Immature natural killer cell (primary cell): Measurements from ENCODE around the gene RBPMS2. TPM values are rescaled to one million over a fixed set of nuclear protein-coding genes. Genes with fewer than 3 reads are reported as not detected.
"Not testable (repeated sequence)": the region's sequence is repeated elsewhere in the genome, so short reads cannot be mapped to it uniquely, and the experiment has no call there.

Source experiments
- DNase-seq, 3 donors: peaks; one replicate each; pipeline ENCODE4 v3.0.0; 2022; ENCODE audit warnings: mixed read lengths in 1 of 3
- H3K27ac Mint-ChIP-seq, 6 donors: one replicate each; pipeline ENCODE4 v1.8.0; 2020; ENCODE audit warnings: mixed read lengths in 6 of 6, mild to moderate bottlenecking in 5 of 6, inconsistent platforms in 4 of 6, moderate library complexity in 3 of 6
- H3K27me3 Mint-ChIP-seq, 3 donors: one replicate each; pipeline ENCODE4 v1.8.0; 2020 to 2021; ENCODE audit warnings: low read depth in 3 of 3, mild to moderate bottlenecking in 3 of 3, mixed read lengths in 3 of 3, moderate library complexity in 3 of 3, inconsistent platforms in 1 of 3
- H3K36me3 Mint-ChIP-seq, 3 donors: one replicate each; pipeline ENCODE4 v1.8.0; 2020; ENCODE audit warnings: mixed read lengths in 3 of 3, inconsistent platforms in 2 of 3, mild to moderate bottlenecking in 2 of 3
- H3K4me1 Mint-ChIP-seq, 2 donors: one replicate each; pipeline ENCODE4 v1.8.0; 2020; ENCODE audit warnings: inconsistent platforms in 2 of 2, mild to moderate bottlenecking in 2 of 2, mixed read lengths in 2 of 2, moderate library complexity in 1 of 2
- H3K4me3 Mint-ChIP-seq, 5 donors: one replicate each; pipeline ENCODE4 v1.8.0; 2020; ENCODE audit warnings: mild to moderate bottlenecking in 5 of 5, mixed read lengths in 5 of 5, inconsistent platforms in 3 of 5, moderate library complexity in 3 of 5
- H3K9me3 Mint-ChIP-seq, 6 donors: one replicate each; pipeline ENCODE4 v1.8.0; 2020; ENCODE audit warnings: mild to moderate bottlenecking in 6 of 6, mixed read lengths in 6 of 6, inconsistent platforms in 4 of 6, moderate library complexity in 3 of 6
- polyA plus RNA-seq, 3 donors: library from polyadenylated mRNA; unstranded; fragments of 300-500 nt; fragmentation: Illumina TruSeq; gene quantifications; one replicate each; pipeline ENCODE4 v1.2.3, GENCODE V29; 2021

Gene RBPMS2
- polyA plus RNA-seq, 3 donors from 2014 or later, result 0.22 to 2.9 (median 1.2) TPM

DNA sequence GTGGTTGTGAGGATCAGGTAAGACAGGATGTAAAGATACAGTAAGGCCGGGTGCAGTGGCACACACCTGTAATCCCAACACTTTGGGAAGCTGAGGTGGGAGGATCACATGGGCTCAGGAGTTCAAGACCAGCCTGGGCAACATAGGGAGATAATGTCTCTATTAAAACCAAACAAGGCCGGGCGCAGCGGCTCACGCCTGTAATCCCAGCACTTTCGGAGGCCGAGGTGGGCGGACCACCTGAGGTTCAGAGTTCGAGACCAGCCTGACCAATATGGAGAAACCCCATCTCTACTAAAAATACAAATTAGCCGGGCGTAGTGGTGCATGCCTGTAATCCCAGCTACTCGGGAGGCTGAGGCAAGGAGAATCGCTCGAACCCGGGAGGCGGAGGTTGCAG lies 33.7 kb downstream of the RBPMS2 start:
- H3K4me3 Mint-ChIP-seq, H3K36me3 Mint-ChIP-seq, DNase-seq, H3K9me3 Mint-ChIP-seq, H3K27ac Mint-ChIP-seq, H3K4me1 Mint-ChIP-seq: not testable (repeated sequence)
- H3K27me3 Mint-ChIP-seq, result peaks cover 0 to 12% (median 4%) of the 10 kb centered on the region in 3 donors

GRCh38 chr15:64740311-64741170 lies 34.8 kb downstream of the RBPMS2 start:
- no peaks in the 10 kb centered on the region for H3K9me3 Mint-ChIP-seq
- no peak for DNase-seq
- peaks cover 0 to 12% (median 4%) of the 10 kb centered on the region in 3 donors for H3K27me3 Mint-ChIP-seq
- no peaks in the 10 kb centered on the region for H3K36me3 Mint-ChIP-seq
- H3K4me3 Mint-ChIP-seq, result no peak overlapping the region
- no peaks in the 10 kb centered on the region for H3K4me1 Mint-ChIP-seq
- no peak overlapping the region for H3K27ac Mint-ChIP-seq

DNA sequence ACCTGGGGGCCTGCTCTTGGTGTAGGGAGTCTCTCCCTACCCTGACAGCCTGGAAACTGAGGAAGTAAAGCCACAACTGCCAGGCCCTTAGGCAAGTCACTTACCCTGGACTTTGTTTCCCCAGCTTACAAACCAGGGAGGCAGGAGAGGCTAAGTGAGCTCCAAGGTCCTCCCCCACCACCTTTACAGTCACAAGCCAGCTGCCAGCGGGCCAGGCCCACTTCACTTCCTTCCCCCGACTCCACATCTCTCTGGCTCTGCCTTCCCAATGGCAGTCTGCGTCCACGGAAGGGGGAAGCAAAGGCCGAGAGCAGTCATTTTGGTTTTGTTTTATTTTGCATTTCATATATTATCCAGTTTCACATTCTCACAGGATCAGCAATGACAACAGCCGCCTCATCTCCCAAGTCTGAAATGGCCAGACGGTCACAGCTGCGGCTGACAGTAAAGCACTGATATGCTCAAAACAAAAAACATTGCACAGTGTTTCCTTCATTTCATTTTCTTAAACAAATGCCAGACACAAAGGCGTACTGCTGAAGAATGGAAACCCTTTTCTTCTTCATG lies 35.7 kb downstream of the RBPMS2 start:
- peaks cover 0 to 12% (median 4%) of the 10 kb centered on the region in 3 donors for H3K27me3 Mint-ChIP-seq
- DNase-seq, result no peak
- H3K9me3 Mint-ChIP-seq, result no peaks in the 10 kb centered on the region
- no peaks in the 10 kb centered on the region for H3K4me1 Mint-ChIP-seq
- no peak overlapping the region for H3K27ac Mint-ChIP-seq
- no peak overlapping the region for H3K4me3 Mint-ChIP-seq
- H3K36me3 Mint-ChIP-seq, result no peaks in the 10 kb centered on the region

DNA sequence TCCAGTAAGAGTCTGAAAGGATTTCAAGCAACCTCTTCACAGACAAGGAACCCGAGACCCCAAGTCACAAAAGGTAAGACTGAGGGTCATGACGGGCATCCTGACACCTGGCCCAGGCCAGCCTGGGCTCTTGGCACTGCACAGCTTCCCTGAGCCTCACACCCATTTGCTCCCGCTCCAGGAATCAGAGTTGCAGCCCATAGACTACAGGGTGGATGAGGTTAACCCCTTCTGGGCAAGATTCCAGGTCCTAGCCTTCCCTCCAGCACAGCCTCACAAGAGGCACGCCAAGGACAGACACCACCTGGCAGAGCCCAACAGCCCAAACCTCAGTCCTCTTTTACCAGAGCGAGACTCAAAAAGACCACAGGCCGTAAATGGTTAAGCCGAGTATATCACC lies 36.2 kb downstream of the RBPMS2 start:
- H3K4me3 Mint-ChIP-seq, result no peak overlapping the region
- DNase-seq, result no peak
- H3K27me3 Mint-ChIP-seq, result peaks cover 0 to 12% (median 4%) of the 10 kb centered on the region in 3 donors

DNA sequence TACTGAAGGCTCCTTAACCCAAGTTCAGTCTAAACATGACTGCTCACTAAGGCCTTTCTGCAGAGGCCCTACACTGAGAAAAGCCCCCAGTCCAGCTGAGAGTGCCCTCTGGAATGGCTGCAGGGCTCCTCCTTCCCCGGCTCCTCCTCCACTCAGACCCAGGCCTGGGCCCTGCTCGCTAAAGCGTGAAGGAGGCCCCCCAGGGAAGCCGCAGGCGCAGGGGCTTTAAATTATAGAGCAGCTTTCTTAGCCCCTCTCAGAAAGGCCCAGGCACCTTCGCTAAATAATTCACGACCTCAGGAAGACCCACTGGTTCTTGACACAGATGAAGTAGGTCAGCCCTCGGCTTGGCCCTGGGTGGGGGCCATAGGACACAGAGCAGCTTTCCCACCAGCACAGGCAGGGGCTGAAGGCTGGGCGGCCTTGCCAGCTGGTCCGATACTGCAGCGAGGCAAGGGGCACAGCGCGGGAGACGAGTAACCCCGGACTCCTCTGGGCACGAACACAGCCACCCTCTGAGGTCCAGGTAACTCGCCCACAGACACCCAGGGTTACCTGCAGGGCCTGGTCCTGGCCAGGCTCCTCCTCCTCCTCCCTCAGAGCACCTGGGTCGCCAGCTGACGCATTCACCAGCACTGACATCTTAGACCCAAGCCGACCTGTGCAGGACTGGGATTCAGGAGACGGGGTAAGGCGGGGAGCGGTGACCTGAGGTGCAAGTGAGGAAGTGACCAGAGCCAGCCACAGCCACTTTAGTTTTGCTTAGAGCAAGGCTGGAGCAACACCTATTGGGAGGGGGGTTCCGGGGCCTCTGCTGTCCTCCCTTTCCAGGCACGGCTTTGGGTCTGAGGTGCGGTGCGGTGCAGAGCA lies 36.9 kb downstream of the RBPMS2 start:
- Mint-ChIP-seq H3K4me3 (no peak overlapping the region), H3K9me3 (no peaks in the 10 kb centered on the region), H3K27ac (no peak overlapping the region)

More for the DNA sequence above, 36.2 kb downstream of the RBPMS2 start:
- H3K4me1 Mint-ChIP-seq, result no peaks in the 10 kb centered on the region
- no peaks in the 10 kb centered on the region for H3K9me3 Mint-ChIP-seq
- no peaks in the 10 kb centered on the region for H3K36me3 Mint-ChIP-seq
- no peak overlapping the region for H3K27ac Mint-ChIP-seq

GRCh38 chr15:64732156-64732860 lies 43.1 kb downstream of the RBPMS2 start:
- Mint-ChIP-seq H3K4me3 (no peak overlapping the region), H3K36me3 (no peaks in the 10 kb centered on the region), H3K27ac (no peak overlapping the region), H3K9me3 (no peaks in the 10 kb centered on the region), H3K4me1 (peaks cover 8 to 9% of the 10 kb centered on the region in 2 donors), H3K27me3 (no peaks in the 10 kb centered on the region)
- no peak for DNase-seq

More for the DNA sequence above, 36.9 kb downstream of the RBPMS2 start:
- no peak for DNase-seq
- no peaks in the 10 kb centered on the region for H3K4me1 Mint-ChIP-seq
- H3K36me3 Mint-ChIP-seq, result no peaks in the 10 kb centered on the region
- peaks cover 0 to 11% (median 4%) of the 10 kb centered on the region in 3 donors for H3K27me3 Mint-ChIP-seq

DNA sequence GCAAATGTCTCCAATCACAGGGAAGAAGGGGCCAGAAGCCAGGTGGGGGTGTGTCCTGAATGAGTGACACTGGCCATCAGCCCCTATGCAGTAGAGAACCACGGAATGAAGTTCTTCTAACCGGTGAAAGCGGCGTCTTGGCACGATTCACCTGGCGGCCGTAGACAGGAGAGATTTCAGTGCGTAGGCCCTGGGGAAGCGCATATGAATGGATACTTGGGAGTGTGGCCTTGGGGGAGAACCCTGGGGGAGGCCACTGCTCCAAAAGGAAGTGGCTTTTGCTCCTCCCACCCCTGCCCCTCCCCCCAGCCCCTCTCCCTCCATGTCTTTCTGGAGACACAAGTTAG lies 43.6 kb downstream of the RBPMS2 start:
- Mint-ChIP-seq H3K9me3 (no peaks in the 10 kb centered on the region), H3K36me3 (no peaks in the 10 kb centered on the region), H3K27ac (no peak overlapping the region), H3K4me1 (peaks cover 8 to 9% of the 10 kb centered on the region in 2 donors), H3K27me3 (no peaks in the 10 kb centered on the region), H3K4me3 (no peak overlapping the region)
- no peak for DNase-seq

DNA sequence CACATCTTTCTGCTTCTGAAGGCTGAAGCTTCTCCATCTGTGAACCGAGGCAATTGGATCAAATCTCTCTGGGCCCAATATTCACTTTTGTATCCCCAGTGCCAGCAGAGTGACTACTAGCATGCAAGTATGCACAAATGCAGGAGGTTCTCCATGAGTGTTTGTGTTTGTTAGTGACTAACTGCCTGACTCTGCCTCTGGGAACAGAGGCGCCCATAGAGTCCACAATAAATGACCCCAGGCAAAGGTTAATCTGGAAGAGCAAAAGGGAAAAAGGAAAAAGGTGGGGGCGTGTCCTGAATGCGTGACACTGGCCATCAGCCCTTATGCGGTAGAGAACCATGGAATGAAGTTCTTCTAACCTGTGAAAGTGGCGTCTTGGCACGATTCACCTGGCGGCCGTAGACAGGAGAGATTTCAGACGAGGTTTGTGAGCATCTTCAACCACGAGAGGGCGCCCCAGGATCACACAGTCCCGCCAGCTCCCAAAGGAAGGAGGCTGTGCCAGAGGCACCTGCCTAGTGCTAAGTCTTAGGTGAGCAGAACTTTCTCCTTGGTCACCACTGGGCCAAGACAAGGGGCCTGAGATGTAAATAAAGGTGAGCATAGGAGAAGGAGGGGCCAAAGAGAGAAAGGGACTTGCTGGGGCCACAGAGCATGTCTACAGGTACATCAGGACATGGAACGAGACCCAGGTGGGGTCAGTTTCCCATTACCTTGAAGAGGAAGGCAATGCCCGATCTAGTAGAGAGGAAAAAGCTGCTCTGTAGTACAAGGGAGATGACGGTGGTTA lies 44.2 kb downstream of the RBPMS2 start:
- Mint-ChIP-seq H3K9me3 (no peaks in the 10 kb centered on the region), H3K4me1 (peaks cover 8 to 9% of the 10 kb centered on the region in 2 donors), H3K36me3 (no peaks in the 10 kb centered on the region), H3K4me3 (no peak overlapping the region), H3K27ac (peak overlapping the region in 3 of 6 donors; percentile 13 to 70 (median 46)), H3K27me3 (no peaks in the 10 kb centered on the region)
- DNase-seq, result peak; percentile 76 to 79 (median 76)

GRCh38 chr15:64730151-64730550 lies 45.2 kb downstream of the RBPMS2 start:
- Mint-ChIP-seq H3K27ac (no peak overlapping the region), H3K4me3 (no peak overlapping the region), H3K27me3 (no peaks in the 10 kb centered on the region), H3K4me1 (peaks cover 8 to 9% of the 10 kb centered on the region in 2 donors), H3K9me3 (no peaks in the 10 kb centered on the region), H3K36me3 (no peaks in the 10 kb centered on the region)
- no peak for DNase-seq

GRCh38 chr15:64720188-64720587 lies 55.2 kb downstream of the RBPMS2 start:
- Mint-ChIP-seq H3K9me3 (no peaks in the 10 kb centered on the region), H3K27ac (no peak overlapping the region), H3K4me1 (no peaks in the 10 kb centered on the region), H3K36me3 (no peaks in the 10 kb centered on the region), H3K4me3 (no peak overlapping the region), H3K27me3 (peaks cover 0 to 3% (median 1%) of the 10 kb centered on the region in 3 donors)
- no peak for DNase-seq

GRCh38 chr15:64717735-64718495 lies 57.5 kb downstream of the RBPMS2 start:
- DNase-seq, result no peak
- H3K9me3 Mint-ChIP-seq, result no peaks in the 10 kb centered on the region
- no peak overlapping the region for H3K4me3 Mint-ChIP-seq

GRCh38 chr15:64717130-64717529 lies 58.3 kb downstream of the RBPMS2 start:
- Mint-ChIP-seq H3K4me1 (no peaks in the 10 kb centered on the region), H3K27ac (no peak overlapping the region), H3K36me3 (no peaks in the 10 kb centered on the region), H3K4me3 (no peak overlapping the region), H3K27me3 (peaks cover 0 to 3% (median 1%) of the 10 kb centered on the region in 3 donors), H3K9me3 (no peaks in the 10 kb centered on the region)
- DNase-seq, result no peak

More at GRCh38 chr15:64717735-64718495, 57.5 kb downstream of the RBPMS2 start:
- peaks cover 0 to 3% (median 1%) of the 10 kb centered on the region in 3 donors for H3K27me3 Mint-ChIP-seq
- H3K4me1 Mint-ChIP-seq, result no peaks in the 10 kb centered on the region
- H3K27ac Mint-ChIP-seq, result no peak overlapping the region
- H3K36me3 Mint-ChIP-seq, result no peaks in the 10 kb centered on the region
